ENCODE measurements around the gene APOL6. TPM values are rescaled to one million over a fixed set of nuclear protein-coding genes. Genes with fewer than 3 reads are reported as not detected.

APOL6 gene
- total and polyA plus RNA-seq, 10 of the 15 experiments (the other 5 are each of a cell fraction or from before 2014, with no cell fraction given) = 4.3 to 22.9 (median 9.3) TPM

GRCh38 chr22:35662914-35663313, 14.7 kb downstream of the APOL6 start (continued):
- no peak for TF ChIP-seq BCL3 (IDR thresholded peaks at IDR 0.05; ENCODE audit: borderline replicate concordance, insufficient read depth, low read depth, low read length, poor library complexity, severe bottlenecking)
- TF ChIP-seq BCLAF1 (IDR thresholded peaks at IDR 0.05) = no peak
- TF ChIP-seq CHD1 (IDR thresholded peaks at IDR 0.05; ENCODE audit: low read depth, low read length) = no peak
- TF ChIP-seq, protein P1, sequence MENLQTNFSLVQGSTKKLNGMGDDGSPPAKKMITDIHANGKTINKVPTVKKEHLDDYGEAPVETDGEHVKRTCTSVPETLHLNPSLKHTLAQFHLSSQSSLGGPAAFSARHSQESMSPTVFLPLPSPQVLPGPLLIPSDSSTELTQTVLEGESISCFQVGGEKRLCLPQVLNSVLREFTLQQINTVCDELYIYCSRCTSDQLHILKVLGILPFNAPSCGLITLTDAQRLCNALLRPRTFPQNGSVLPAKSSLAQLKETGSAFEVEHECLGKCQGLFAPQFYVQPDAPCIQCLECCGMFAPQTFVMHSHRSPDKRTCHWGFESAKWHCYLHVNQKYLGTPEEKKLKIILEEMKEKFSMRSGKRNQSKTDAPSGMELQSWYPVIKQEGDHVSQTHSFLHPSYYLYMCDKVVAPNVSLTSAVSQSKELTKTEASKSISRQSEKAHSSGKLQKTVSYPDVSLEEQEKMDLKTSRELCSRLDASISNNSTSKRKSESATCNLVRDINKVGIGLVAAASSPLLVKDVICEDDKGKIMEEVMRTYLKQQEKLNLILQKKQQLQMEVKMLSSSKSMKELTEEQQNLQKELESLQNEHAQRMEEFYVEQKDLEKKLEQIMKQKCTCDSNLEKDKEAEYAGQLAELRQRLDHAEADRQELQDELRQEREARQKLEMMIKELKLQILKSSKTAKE (IDR thresholded peaks at IDR 0.05; ENCODE audit: low read depth, poor library complexity, severe bottlenecking) = no peak
- no peak for TF ChIP-seq CBX3 (IDR thresholded peaks at IDR 0.05; ENCODE audit: borderline replicate concordance, low read depth)
- TF ChIP-seq BHLHE40 (IDR thresholded peaks at IDR 0.05; ENCODE audit: borderline replicate concordance in 1 of 2, low read depth in 2 of 2, low read length in 1 of 2) = no peak
- no peak for TF ChIP-seq HDAC2 (IDR thresholded peaks at IDR 0.05)
- no peak for TF ChIP-seq USF1 (IDR thresholded peaks at IDR 0.05; ENCODE audit: borderline replicate concordance, extremely low read length, insufficient read depth, low read depth, low read length)
- TF ChIP-seq, protein P2, sequence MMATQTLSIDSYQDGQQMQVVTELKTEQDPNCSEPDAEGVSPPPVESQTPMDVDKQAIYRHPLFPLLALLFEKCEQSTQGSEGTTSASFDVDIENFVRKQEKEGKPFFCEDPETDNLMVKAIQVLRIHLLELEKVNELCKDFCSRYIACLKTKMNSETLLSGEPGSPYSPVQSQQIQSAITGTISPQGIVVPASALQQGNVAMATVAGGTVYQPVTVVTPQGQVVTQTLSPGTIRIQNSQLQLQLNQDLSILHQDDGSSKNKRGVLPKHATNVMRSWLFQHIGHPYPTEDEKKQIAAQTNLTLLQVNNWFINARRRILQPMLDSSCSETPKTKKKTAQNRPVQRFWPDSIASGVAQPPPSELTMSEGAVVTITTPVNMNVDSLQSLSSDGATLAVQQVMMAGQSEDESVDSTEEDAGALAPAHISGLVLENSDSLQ (IDR thresholded peaks at IDR 0.05) = no peak
- TF ChIP-seq MYC (IDR thresholded peaks at IDR 0.05; ENCODE audit: insufficient read depth, insufficient read length, insufficient replicate concordance, low read length, severe bottlenecking) = no peak
